ENCODE measurements around the gene TGFBR3. TPM values are rescaled to one million over a fixed set of nuclear protein-coding genes. Genes with fewer than 3 reads are reported as not detected.

Gene TGFBR3
- total and polyA plus RNA-seq, 2 experiments from 2014 or later, result 46.8 to 68.3 TPM

DNA sequence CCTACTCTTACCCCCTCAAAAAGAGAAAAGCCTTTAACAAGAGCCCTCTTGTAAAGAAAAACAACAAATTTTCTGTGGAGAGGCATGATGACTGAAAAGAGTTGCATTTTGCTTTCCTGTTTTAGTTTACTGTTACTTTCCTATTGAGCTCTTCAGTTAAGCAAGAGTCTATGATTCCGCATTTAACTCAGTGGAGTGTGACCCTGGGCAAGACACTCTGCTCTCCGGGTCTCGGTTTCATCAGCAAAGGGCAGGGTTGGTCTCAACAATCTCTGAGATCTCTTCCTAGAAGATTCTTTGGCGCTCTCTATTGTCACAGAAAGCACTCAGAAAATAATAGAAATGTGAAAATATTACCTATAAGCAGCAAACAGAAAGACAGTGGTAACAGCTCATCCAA lies 175.7 kb downstream of the TGFBR3 start:
- H2AFZ ChIP-seq, result no peak overlapping the region
- H3K4me1 ChIP-seq (ENCODE audit: insufficient read depth), result no peaks in the 10 kb centered on the region
- no peaks in the 10 kb centered on the region for H3K9me2 ChIP-seq (replicated peaks; ENCODE audit: insufficient read depth)
- H3K27ac ChIP-seq, result no peak overlapping the region
- DNase-seq (ENCODE audit: low spot score), result no peak
- TF ChIP-seq EZH2phosphoT487 (IDR thresholded peaks at IDR 0.05; ENCODE audit: low read depth, severe bottlenecking, unreplicated experiment), result no peak
- no peak for TF ChIP-seq EZH2 (IDR thresholded peaks at IDR 0.05; ENCODE audit: borderline replicate concordance)
- TF ChIP-seq CTCF (IDR thresholded peaks at IDR 0.05; ENCODE audit: poor library complexity), result no peak
- no peaks in the 10 kb centered on the region for H4K20me1 ChIP-seq (ENCODE audit: insufficient read depth, poor library complexity, severe bottlenecking)
- no peak overlapping the region for H3K4me3 ChIP-seq
- H3K9me3 ChIP-seq (ENCODE audit: low read depth), result no peaks in the 10 kb centered on the region
- no peaks in the 10 kb centered on the region for H3K79me2 ChIP-seq
- no peaks in the 10 kb centered on the region for H3K36me3 ChIP-seq (replicated peaks; ENCODE audit: insufficient read depth, low read depth)
- no peaks in the 10 kb centered on the region for H3K27me3 ChIP-seq
- WGBS (ENCODE audit: low lambda C conversion rate, missing lambda C conversion rate), result 94% methylated on average over 4 of the region's 4 CpGs
- no peak overlapping the region for H3K4me2 ChIP-seq

DNA sequence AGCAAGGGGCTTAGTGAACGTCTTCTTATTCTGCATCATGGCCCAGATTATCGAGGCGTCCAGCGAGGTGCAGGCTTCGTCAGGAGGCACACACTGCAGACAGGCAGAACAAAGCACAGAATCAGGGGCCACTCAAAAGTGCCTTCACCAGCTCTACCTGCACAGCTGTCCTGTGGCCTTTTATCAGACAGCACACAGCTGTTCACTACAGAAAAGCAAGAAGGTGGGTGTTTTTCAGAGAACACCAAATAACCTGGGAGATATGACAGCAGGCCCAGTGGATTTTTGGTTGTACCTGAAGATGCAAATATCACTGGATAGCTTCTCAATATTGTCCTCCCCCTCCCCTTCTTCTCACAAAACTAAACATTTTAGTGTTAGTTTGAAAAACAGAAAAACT lies 177.3 kb downstream of the TGFBR3 start:
- Histone ChIP-seq H3K36me3 (replicated peaks; ENCODE audit: insufficient read depth, low read depth) (no peaks in the 10 kb centered on the region), H3K9me2 (replicated peaks; ENCODE audit: insufficient read depth) (no peaks in the 10 kb centered on the region), H4K20me1 (ENCODE audit: insufficient read depth, poor library complexity, severe bottlenecking) (no peaks in the 10 kb centered on the region)

DNA sequence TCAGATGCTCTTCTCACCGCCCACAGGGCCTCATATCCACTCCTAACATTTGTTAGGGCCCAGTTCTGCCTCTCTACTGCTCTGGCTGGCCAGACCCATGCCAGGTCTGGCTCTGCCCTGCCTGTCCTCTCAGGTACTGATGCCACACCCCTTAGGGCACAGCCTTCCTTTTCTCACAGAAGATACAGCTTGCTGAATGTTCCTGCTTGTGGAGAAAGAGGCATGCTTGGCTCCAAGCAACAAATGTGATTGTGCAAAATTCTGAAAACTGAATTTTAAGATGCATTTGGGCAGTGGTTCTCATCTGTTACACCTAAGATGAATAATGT lies 178.1 kb downstream of the TGFBR3 start:
- TF ChIP-seq EZH2phosphoT487 (IDR thresholded peaks at IDR 0.05; ENCODE audit: low read depth, severe bottlenecking, unreplicated experiment) (no peak), EZH2 (IDR thresholded peaks at IDR 0.05; ENCODE audit: borderline replicate concordance) (no peak), CTCF (IDR thresholded peaks at IDR 0.05; ENCODE audit: poor library complexity) (no peak)
- 89% methylated on average over 1 of the region's 1 CpG for WGBS (ENCODE audit: low lambda C conversion rate, missing lambda C conversion rate)
- no peaks in the 10 kb centered on the region for H3K9me2 ChIP-seq (replicated peaks; ENCODE audit: insufficient read depth)
- no peak overlapping the region for H3K4me3 ChIP-seq
- no peak overlapping the region for H3K4me2 ChIP-seq
- H3K79me2 ChIP-seq, result no peaks in the 10 kb centered on the region
- DNase-seq (ENCODE audit: low spot score), result no peak
- H3K36me3 ChIP-seq (replicated peaks; ENCODE audit: insufficient read depth, low read depth), result no peaks in the 10 kb centered on the region
- H3K27me3 ChIP-seq, result no peaks in the 10 kb centered on the region
- no peak overlapping the region for H3K27ac ChIP-seq
- H4K20me1 ChIP-seq (ENCODE audit: insufficient read depth, poor library complexity, severe bottlenecking), result no peaks in the 10 kb centered on the region
- no peak overlapping the region for H2AFZ ChIP-seq
- no peaks in the 10 kb centered on the region for H3K9me3 ChIP-seq (ENCODE audit: low read depth)
- no peaks in the 10 kb centered on the region for H3K4me1 ChIP-seq (ENCODE audit: insufficient read depth)

More for the DNA sequence above, 177.3 kb downstream of the TGFBR3 start:
- no peak overlapping the region for H3K27ac ChIP-seq
- no peaks in the 10 kb centered on the region for H3K79me2 ChIP-seq
- DNase-seq (ENCODE audit: low spot score), result no peak
- WGBS (ENCODE audit: low lambda C conversion rate, missing lambda C conversion rate), result 96% methylated on average over 5 of the region's 5 CpGs
- H3K4me1 ChIP-seq (ENCODE audit: insufficient read depth), result no peaks in the 10 kb centered on the region
- TF ChIP-seq CTCF (IDR thresholded peaks at IDR 0.05; ENCODE audit: poor library complexity) (no peak), EZH2 (IDR thresholded peaks at IDR 0.05; ENCODE audit: borderline replicate concordance) (no peak), EZH2phosphoT487 (IDR thresholded peaks at IDR 0.05; ENCODE audit: low read depth, severe bottlenecking, unreplicated experiment) (no peak)
- H3K4me2 ChIP-seq, result no peak overlapping the region
- no peaks in the 10 kb centered on the region for H3K27me3 ChIP-seq
- H3K4me3 ChIP-seq, result no peak overlapping the region
- H2AFZ ChIP-seq, result no peak overlapping the region
- no peaks in the 10 kb centered on the region for H3K9me3 ChIP-seq (ENCODE audit: low read depth)
